Heart left ventricle (tissue), 13 donors: ENCODE measurements around the gene SPECC1L.

Source experiments
- POLR2A ChIP-seq, 2 donors: fragments of 450-650 bp; IDR thresholded peaks; one replicate each; pipeline ENCODE4 v1.6.1; 2017; ENCODE audit warnings: antibody characterized with exemption in 2 of 2, mild to moderate bottlenecking in 2 of 2, moderate library complexity in 2 of 2
- TF ChIP-seq, protein P1 (sequence below), 12 donors: fragments of 200-600 bp; sonication (generic) in 4 of 12; IDR thresholded peaks; one replicate each; pipeline versions ENCODE4 v1.5.0 to v1.8.0; 2018 to 2022; ENCODE audit warnings: antibody characterized with exemption in 12 of 12, mild to moderate bottlenecking in 5 of 12
- donor health status: ischemic (EF 13 %, LVEDD 7.1; RV severe dilation, severe dysfunction).
- donor health status: DM: no; HTN: yes; CAD: no.
- donor health status: DM: no; HTN: no; CAD: no.
- donor health status: ischemic (EF 25% LVEDD 6.9; RV normal size, moderate dysfunction).
- donor health status: ischemic (EF 25% LVEDD 5.7; RV mildly dilated, moderate dysfunction).
- donor health status: ischemic (EF 35%, LVEDD 5.7; RV mildly dilated, moderate dysfunction).
- donor health status: nonischemic (EF 11% LVEDD 7.7; RV severe dilation, severe dysfunction).
- donor health status: DM: yes; HTN: yes; CAD: no.
- donor health status: PGD.
- donor health status: ischemic (EF 29% LVEDD 5.4; RV normal size, mild dysfunction).
- donor health status: nonischemic (EF 23%, LVEDD 6.1; RV moderate dilation, normal function).

DNA sequence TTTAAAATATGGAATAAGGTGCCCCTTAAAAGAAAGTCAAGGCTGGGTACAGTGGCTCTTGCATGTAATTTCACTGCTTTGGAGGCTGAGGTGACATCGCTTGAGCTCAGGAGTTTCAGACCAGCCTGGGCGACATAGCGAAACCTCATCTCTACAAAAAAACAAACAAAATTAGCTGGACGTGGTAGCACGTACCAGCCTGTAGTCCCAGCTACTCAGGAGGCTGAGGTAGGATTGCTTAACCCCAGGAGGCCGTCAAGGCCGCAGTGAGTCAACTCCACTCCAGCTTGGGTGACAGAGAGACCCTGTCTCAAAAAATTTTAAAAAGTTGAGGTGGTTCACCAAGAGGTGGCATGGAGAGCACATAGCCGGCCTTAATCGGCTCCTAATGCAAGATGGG lies 139.1 kb downstream of the SPECC1L start:
- TF ChIP-seq, protein P1, sequence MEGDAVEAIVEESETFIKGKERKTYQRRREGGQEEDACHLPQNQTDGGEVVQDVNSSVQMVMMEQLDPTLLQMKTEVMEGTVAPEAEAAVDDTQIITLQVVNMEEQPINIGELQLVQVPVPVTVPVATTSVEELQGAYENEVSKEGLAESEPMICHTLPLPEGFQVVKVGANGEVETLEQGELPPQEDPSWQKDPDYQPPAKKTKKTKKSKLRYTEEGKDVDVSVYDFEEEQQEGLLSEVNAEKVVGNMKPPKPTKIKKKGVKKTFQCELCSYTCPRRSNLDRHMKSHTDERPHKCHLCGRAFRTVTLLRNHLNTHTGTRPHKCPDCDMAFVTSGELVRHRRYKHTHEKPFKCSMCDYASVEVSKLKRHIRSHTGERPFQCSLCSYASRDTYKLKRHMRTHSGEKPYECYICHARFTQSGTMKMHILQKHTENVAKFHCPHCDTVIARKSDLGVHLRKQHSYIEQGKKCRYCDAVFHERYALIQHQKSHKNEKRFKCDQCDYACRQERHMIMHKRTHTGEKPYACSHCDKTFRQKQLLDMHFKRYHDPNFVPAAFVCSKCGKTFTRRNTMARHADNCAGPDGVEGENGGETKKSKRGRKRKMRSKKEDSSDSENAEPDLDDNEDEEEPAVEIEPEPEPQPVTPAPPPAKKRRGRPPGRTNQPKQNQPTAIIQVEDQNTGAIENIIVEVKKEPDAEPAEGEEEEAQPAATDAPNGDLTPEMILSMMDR (IDR thresholded peaks at IDR 0.05) = no peak
- TF ChIP-seq POLR2A (IDR thresholded peaks at IDR 0.05) = no peak
